ES-I3 (cell line): ENCODE results near the gene LTBP1.

ENCODE experiments used
- H3K36me3 ChIP-seq: 2 replicates; pipeline ENCODE4 v1.6.1; 2013; ENCODE audit warnings: mild to moderate bottlenecking, low read length, control low read depth, moderate library complexity; ENCODE audit not compliant: insufficient read depth
- H3K4me1 ChIP-seq: 2 replicates; pipeline ENCODE4 v1.6.1; 2013; ENCODE audit warnings: mild to moderate bottlenecking, control low read depth, low read length; ENCODE audit not compliant: insufficient read depth
- H3K9ac ChIP-seq: 2 replicates; pipeline ENCODE4 v1.6.1; 2013; ENCODE audit warnings: low read depth, mild to moderate bottlenecking, low read length, moderate library complexity
- H3K9me3 ChIP-seq: 2 replicates; pipeline ENCODE4 v1.6.1; 2013; ENCODE audit warnings: mild to moderate bottlenecking, low read length, moderate library complexity; ENCODE audit not compliant: control insufficient read depth, insufficient read depth

Gene LTBP1

GRCh38 chr2:33116799-33117198 lies 170.0 kb downstream of the LTBP1 start:
- Histone ChIP-seq H3K4me1 (no peaks in the 10 kb centered on the region), H3K9ac (no peak overlapping the region), H3K36me3 (no peaks in the 10 kb centered on the region), H3K9me3 (no peaks in the 10 kb centered on the region)

GRCh38 chr2:33118651-33119050 lies 171.9 kb downstream of the LTBP1 start:
- Histone ChIP-seq H3K36me3 (no peaks in the 10 kb centered on the region), H3K9ac (no peak overlapping the region), H3K9me3 (no peaks in the 10 kb centered on the region), H3K4me1 (no peaks in the 10 kb centered on the region)

- H3K36me3 ChIP-seq: no peaks in the 10 kb centered on the region
- no peaks in the 10 kb centered on the region for H3K9me3 ChIP-seq
- no peaks in the 10 kb centered on the region for H3K4me1 ChIP-seq
Observed at GRCh38 chr2:33121416-33121815, 174.7 kb downstream of the LTBP1 start.

GRCh38 chr2:33121925-33122324 lies 175.2 kb downstream of the LTBP1 start:
- Histone ChIP-seq H3K4me1 (no peaks in the 10 kb centered on the region), H3K9ac (no peak overlapping the region), H3K36me3 (no peaks in the 10 kb centered on the region), H3K9me3 (no peaks in the 10 kb centered on the region)

More at GRCh38 chr2:33121416-33121815, 174.7 kb downstream of the LTBP1 start:
- H3K9ac ChIP-seq: no peak overlapping the region

- Histone ChIP-seq H3K36me3 (no peaks in the 10 kb centered on the region), H3K9me3 (no peaks in the 10 kb centered on the region), H3K4me1 (no peaks in the 10 kb centered on the region), H3K9ac (no peak overlapping the region)
Observed at GRCh38 chr2:33122726-33123125, 176.0 kb downstream of the LTBP1 start.

- Histone ChIP-seq H3K9me3 (no peaks in the 10 kb centered on the region), H3K4me1 (no peaks in the 10 kb centered on the region), H3K9ac (no peak overlapping the region), H3K36me3 (no peaks in the 10 kb centered on the region)
Observed at GRCh38 chr2:33123216-33123615, 176.5 kb downstream of the LTBP1 start.

- Histone ChIP-seq H3K9ac (no peak overlapping the region), H3K9me3 (no peaks in the 10 kb centered on the region), H3K4me1 (no peaks in the 10 kb centered on the region), H3K36me3 (no peaks in the 10 kb centered on the region)
Observed at GRCh38 chr2:33126552-33126951, 179.8 kb downstream of the LTBP1 start.

- H3K4me1 ChIP-seq: no peaks in the 10 kb centered on the region
- H3K36me3 ChIP-seq: no peaks in the 10 kb centered on the region
- no peaks in the 10 kb centered on the region for H3K9me3 ChIP-seq
- H3K9ac ChIP-seq: no peak overlapping the region
Observed at GRCh38 chr2:33126958-33127357, 180.2 kb downstream of the LTBP1 start.

- Histone ChIP-seq H3K4me1 (no peaks in the 10 kb centered on the region), H3K36me3 (no peaks in the 10 kb centered on the region), H3K9ac (no peak overlapping the region), H3K9me3 (no peaks in the 10 kb centered on the region)
Observed at GRCh38 chr2:33129263-33130053, 182.7 kb downstream of the LTBP1 start.

GRCh38 chr2:33130054-33130447 lies 183.3 kb downstream of the LTBP1 start:
- no peaks in the 10 kb centered on the region for H3K9me3 ChIP-seq
- no peaks in the 10 kb centered on the region; the same call in 1 of the 2 replicates for H3K4me1 ChIP-seq
- H3K36me3 ChIP-seq: no peaks in the 10 kb centered on the region

GRCh38 chr2:33130544-33130943 lies 183.8 kb downstream of the LTBP1 start:
- Histone ChIP-seq H3K4me1 (no peaks in the 10 kb centered on the region; the same call in 1 of the 2 replicates), H3K9ac (no peak overlapping the region), H3K9me3 (no peaks in the 10 kb centered on the region), H3K36me3 (no peaks in the 10 kb centered on the region)

More at GRCh38 chr2:33130054-33130447, 183.3 kb downstream of the LTBP1 start:
- H3K9ac ChIP-seq: no peak overlapping the region

- H3K4me1 ChIP-seq: no peaks in the 10 kb centered on the region; the same call in 1 of the 2 replicates
- H3K9me3 ChIP-seq: no peaks in the 10 kb centered on the region
- H3K36me3 ChIP-seq: no peaks in the 10 kb centered on the region
- no peak overlapping the region for H3K9ac ChIP-seq
Observed at GRCh38 chr2:33131111-33131510, 184.4 kb downstream of the LTBP1 start.

GRCh38 chr2:33131749-33132148 lies 185.0 kb downstream of the LTBP1 start:
- no peaks in the 10 kb centered on the region; the same call in 1 of the 2 replicates for H3K4me1 ChIP-seq
- H3K36me3 ChIP-seq: no peaks in the 10 kb centered on the region
- no peak overlapping the region for H3K9ac ChIP-seq
- no peaks in the 10 kb centered on the region for H3K9me3 ChIP-seq

- Histone ChIP-seq H3K9ac (no peak overlapping the region), H3K36me3 (no peaks in the 10 kb centered on the region), H3K9me3 (no peaks in the 10 kb centered on the region), H3K4me1 (no peaks in the 10 kb centered on the region; the same call in 1 of the 2 replicates)
Observed at GRCh38 chr2:33133454-33133952, 186.8 kb downstream of the LTBP1 start.

- H3K9me3 ChIP-seq: no peaks in the 10 kb centered on the region
- H3K4me1 ChIP-seq: no peaks in the 10 kb centered on the region; the same call in 1 of the 2 replicates
- H3K9ac ChIP-seq: no peak overlapping the region
- no peaks in the 10 kb centered on the region for H3K36me3 ChIP-seq
Observed at GRCh38 chr2:33134086-33134771, 187.5 kb downstream of the LTBP1 start.
